CD4-positive, alpha-beta T cell (primary cell): ENCODE measurements around the gene PABPN1. TPM values are rescaled to one million over a fixed set of nuclear protein-coding genes. Genes with fewer than 3 reads are reported as not detected.

Experiments
- ATAC-seq: fragments of 200-7000 bp; cut with Tn5 transposase; one replicate; pipeline ENCODE4 v1.10.0; 2022; ENCODE audit warnings: mild to moderate bottlenecking; ENCODE audit not compliant: poor library complexity
- CTCF ChIA-PET: fragments of 350-600 bp; sonication (Branson Sonifier 250); formaldehyde crosslinking; loops from one replicate; lab custom pipeline; 2021; ENCODE audit warnings: antibody characterized with exemption, inconsistent platforms; lab: Charles Lee
- POLR2A ChIA-PET: fragments of 350-600 bp; sonication (Branson Sonifier 250); formaldehyde crosslinking; loops from one replicate; lab custom pipeline; 2021; ENCODE audit warnings: antibody characterized with exemption, inconsistent platforms; lab: Charles Lee
- DNase-seq, 14 experiments: peaks; one replicate each; pipeline ENCODE4 v3.0.0-alpha.2; 2013 to 2020; ENCODE audit warnings: mixed read lengths in 2 of 14
- H3K27ac ChIP-seq, 2 donors: one replicate each; pipeline versions ENCODE4 v1.5.1 to v1.7.0; 2013; ENCODE audit warnings: low read length in 2 of 2, low read depth in 1 of 2, mild to moderate bottlenecking in 1 of 2
- H3K27me3 ChIP-seq, 2 experiments: 1 replicate in 1 of 2; 2 replicates in 1 of 2; pipeline versions ENCODE4 v1.6.1 to v1.7.0; 2013; ENCODE audit warnings: low read length in 2 of 2, control low read depth in 1 of 2, mild to moderate bottlenecking in 1 of 2, moderate library complexity in 1 of 2; ENCODE audit not compliant: insufficient read depth in 2 of 2, control insufficient read depth in 1 of 2
- H3K36me3 ChIP-seq: one replicate; pipeline ENCODE4 v1.6.1; 2013; ENCODE audit warnings: low read length, control low read depth; ENCODE audit not compliant: insufficient read depth
- H3K4me1 ChIP-seq: one replicate; pipeline ENCODE4 v1.6.1; 2013; ENCODE audit warnings: low read length, control low read depth; ENCODE audit not compliant: insufficient read depth
- H3K4me3 ChIP-seq: one replicate; pipeline ENCODE4 v1.5.1; 2013; ENCODE audit warnings: mild to moderate bottlenecking, low read length, moderate library complexity
- H3K9me3 ChIP-seq, 2 experiments: 1 replicate in 1 of 2; 2 replicates in 1 of 2; pipeline versions ENCODE4 v1.6.1 to v1.7.0; 2013; ENCODE audit warnings: low read length in 2 of 2, mild to moderate bottlenecking in 2 of 2, control low read depth in 1 of 2, moderate library complexity in 1 of 2; ENCODE audit not compliant: control insufficient read depth in 1 of 2, insufficient read depth in 1 of 2
- H3K27ac Mint-ChIP-seq: one replicate; pipeline ENCODE4 v1.8.0; 2020; ENCODE audit warnings: mixed read lengths
- H3K27me3 Mint-ChIP-seq: one replicate; pipeline ENCODE4 v1.8.0; 2021; ENCODE audit warnings: mixed read lengths
- H3K36me3 Mint-ChIP-seq: one replicate; pipeline ENCODE4 v1.8.0; 2021; ENCODE audit warnings: low read depth, mixed read lengths
- H3K4me1 Mint-ChIP-seq: one replicate; pipeline ENCODE4 v1.8.0; 2021; ENCODE audit warnings: low read depth, mixed read lengths
- H3K4me3 Mint-ChIP-seq: one replicate; pipeline ENCODE4 v1.8.0; 2020; ENCODE audit warnings: mild to moderate bottlenecking, mixed read lengths
- H3K9me3 Mint-ChIP-seq: one replicate; pipeline ENCODE4 v1.8.0; 2020; ENCODE audit warnings: mixed read lengths
- CTCF ChIP-seq: fragments of 200-600 bp; IDR thresholded peaks from one replicate; pipeline ENCODE4 v1.8.0; 2022; ENCODE audit warnings: antibody characterized with exemption, mild to moderate bottlenecking
- intact Hi-C, 2 experiments: fragments of 100-400 bp; cut with DNase I in 1 of 2; cut with micrococcal nuclease in 1 of 2; formaldehyde crosslinking; loops; one replicate each; pipeline versions ENCODE4 v1.15.1 to v1.9.0; 2023 to 2025; cut with DNase I, micrococcal nuclease
- total RNA-seq, 174 experiments: library from RNA in 2 of 174; stranded (reverse) in 2 of 174; gene quantifications; one replicate each; pipeline ENCODE4 v1.2.3 and lab custom pipeline; 2021 to 2026

PABPN1 gene
- total RNA-seq, 2 experiments from 2014 or later: 188 to 195 TPM

GRCh38 chr14:23281247-23281646 lies 40.0 kb upstream of the PABPN1 start:
- Mint-ChIP-seq H3K36me3 (peaks cover 9% of the 10 kb centered on the region), H3K4me1 (peaks cover 31% of the 10 kb centered on the region), H3K9me3 (no peaks in the 10 kb centered on the region), H3K4me3 (no peak overlapping the region), H3K27me3 (no peaks in the 10 kb centered on the region), H3K27ac (no peak overlapping the region)
- Histone ChIP-seq H3K4me3 (no peak overlapping the region), H3K36me3 (peaks cover 4% of the 10 kb centered on the region), H3K9me3 (no peaks in the 10 kb centered on the region), H3K27me3 (no peaks in the 10 kb centered on the region), H3K27ac (no peak overlapping the region), H3K4me1 (peaks cover 8% of the 10 kb centered on the region)
- ChIA-PET CTCF (interaction anchor here (1.7 kb wide), 1 partner anchor 20 kb away, joined by 8 read pairs; no protein-coding TSS in a partner anchor), POLR2A (no interaction called here)
- DNase-seq (no peak), ATAC-seq (no peak)
- TF ChIP-seq CTCF: no peak
- intact Hi-C loops: loop anchor here (10.0 kb wide), 2 partner anchors 186 to 696 kb away; partner anchors contain the start of genes ACIN1 (in 1 of the 2), C14orf119 (in 1 of the 2) and DAD1 (in 1 of the 2)

- Histone ChIP-seq H3K27ac (peak overlapping the region; percentile 77 to 81), H3K4me1 (peaks cover 17% of the 10 kb centered on the region), H3K4me3 (peak overlapping the region; percentile 81), H3K36me3 (no peaks in the 10 kb centered on the region), H3K27me3 (no peaks in the 10 kb centered on the region), H3K9me3 (no peaks in the 10 kb centered on the region)
- no peaks in the 10 kb centered on the region for H3K27me3 Mint-ChIP-seq
- peak overlapping the region; percentile 95 for H3K4me3 Mint-ChIP-seq
- TF ChIP-seq CTCF: no peak
- DNase-seq (peak in 3 of 14 experiments; percentile 30 to 46 (median 45)), ATAC-seq (no peak)
- H3K27ac Mint-ChIP-seq: peak overlapping the region; percentile 94
- H3K36me3 Mint-ChIP-seq: peaks cover 10% of the 10 kb centered on the region
- peaks cover 32% of the 10 kb centered on the region for H3K4me1 Mint-ChIP-seq
- H3K9me3 Mint-ChIP-seq: no peaks in the 10 kb centered on the region
- intact Hi-C loops: loop anchor here (5.0 to 10.0 kb wide), 4 partner anchors 37 to 700 kb away; partner anchors contain the start of genes ACIN1 (in 2 of the 2), C14orf119 (in 2 of the 2), PABPN1 (in 2 of the 2) and DAD1 (in 1 of the 2)
- POLR2A ChIA-PET: interaction anchor here (0.9 to 4.9 kb wide), 6 partner anchors 12 to 213 kb away, joined by 3 to 104 read pairs (median 12); partner anchors contain the start of genes ACIN1, C14orf119, NGDN and PABPN1
- CTCF ChIA-PET: interaction anchor here (0.6 to 2.5 kb wide), 7 partner anchors 10 to 164 kb away, joined by 3 to 23 read pairs (median 4); partner anchors contain the start of gene PABPN1
These were observed 36.4 kb upstream of the PABPN1 start for GRCh38 chr14:23284654-23285529.

DNA sequence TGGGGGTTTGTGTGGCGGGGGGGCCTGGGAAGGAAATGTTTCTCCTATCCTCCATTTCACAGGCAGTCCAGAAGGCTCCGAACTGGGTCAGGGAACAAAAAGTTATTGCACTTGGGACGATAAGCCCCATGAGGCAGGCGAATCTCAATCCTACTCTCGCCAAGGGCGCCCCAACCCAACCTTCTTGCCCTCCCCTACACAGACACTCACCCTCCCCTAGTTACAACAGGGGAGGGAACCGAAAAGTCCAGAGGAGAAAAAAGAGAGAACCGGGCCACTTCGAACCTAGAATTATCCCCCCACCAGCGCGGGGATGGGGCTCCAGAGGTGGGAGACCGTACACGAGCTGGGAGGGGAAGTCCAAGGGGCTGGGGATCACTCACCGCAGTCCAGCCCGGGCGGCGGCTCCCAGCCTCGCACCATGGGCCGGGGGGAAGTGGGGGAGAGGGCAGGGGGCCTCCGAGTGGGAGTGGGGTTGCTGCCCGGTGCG lies 35.7 kb upstream of the PABPN1 start:
- POLR2A ChIA-PET: interaction anchor here (0.9 to 4.9 kb wide), 9 partner anchors 9 to 519 kb away, joined by 3 to 104 read pairs (median 9); partner anchors contain the start of genes ACIN1, C14orf119, NGDN and OXA1L
- ATAC-seq (peak; percentile 26), DNase-seq (peak in 2 of 14 experiments; percentile 4 to 15)
- peak overlapping the region; percentile 95 for H3K4me3 Mint-ChIP-seq
- Histone ChIP-seq H3K27me3 (no peaks in the 10 kb centered on the region), H3K4me1 (peaks cover 17% of the 10 kb centered on the region), H3K27ac (peak overlapping the region; percentile 77 to 81), H3K36me3 (no peaks in the 10 kb centered on the region), H3K9me3 (no peaks in the 10 kb centered on the region), H3K4me3 (peak overlapping the region; percentile 81)
- H3K27me3 Mint-ChIP-seq: no peaks in the 10 kb centered on the region
- peak overlapping the region; percentile 94 for H3K27ac Mint-ChIP-seq
- H3K9me3 Mint-ChIP-seq: no peaks in the 10 kb centered on the region
- H3K4me1 Mint-ChIP-seq: peaks cover 32% of the 10 kb centered on the region
- CTCF ChIA-PET: interaction anchor here (1.2 to 2.5 kb wide), 5 partner anchors 9 to 35 kb away, joined by 3 to 23 read pairs (median 5); partner anchors contain the start of gene PABPN1
- H3K36me3 Mint-ChIP-seq: peaks cover 10% of the 10 kb centered on the region
- intact Hi-C loops: loop anchor here (1.0 to 10.0 kb wide), 6 partner anchors 10 to 701 kb away; partner anchors contain the start of genes ACIN1 (in 2 of the 2), C14orf119 (in 2 of the 2), PABPN1 (in 2 of the 2) and DAD1 (in 1 of the 2)
- no peak for TF ChIP-seq CTCF
